Head of caudate nucleus (tissue), 42 donors: ENCODE data around the gene NAXE.
A peak's percentile ranks its signal among the peaks of the same experiment; 100 is the strongest.
"Not testable (repeated sequence)": the region's sequence is repeated elsewhere in the genome, so short reads cannot be mapped to it uniquely, and the experiment has no call there.

Source experiments
- DNase-seq, 42 donors: peaks; one replicate each; pipeline versions ENCODE4 v3.0.0 to v3.0.0-alpha.2; 2020 to 2021; ENCODE audit warnings: mixed read lengths in 7 of 42
- intact Hi-C: fragments of 100-400 bp; cut with DNase I; formaldehyde crosslinking; loops from one replicate; pipeline ENCODE4 v1.15.0; 2022

The NAXE gene

DNA sequence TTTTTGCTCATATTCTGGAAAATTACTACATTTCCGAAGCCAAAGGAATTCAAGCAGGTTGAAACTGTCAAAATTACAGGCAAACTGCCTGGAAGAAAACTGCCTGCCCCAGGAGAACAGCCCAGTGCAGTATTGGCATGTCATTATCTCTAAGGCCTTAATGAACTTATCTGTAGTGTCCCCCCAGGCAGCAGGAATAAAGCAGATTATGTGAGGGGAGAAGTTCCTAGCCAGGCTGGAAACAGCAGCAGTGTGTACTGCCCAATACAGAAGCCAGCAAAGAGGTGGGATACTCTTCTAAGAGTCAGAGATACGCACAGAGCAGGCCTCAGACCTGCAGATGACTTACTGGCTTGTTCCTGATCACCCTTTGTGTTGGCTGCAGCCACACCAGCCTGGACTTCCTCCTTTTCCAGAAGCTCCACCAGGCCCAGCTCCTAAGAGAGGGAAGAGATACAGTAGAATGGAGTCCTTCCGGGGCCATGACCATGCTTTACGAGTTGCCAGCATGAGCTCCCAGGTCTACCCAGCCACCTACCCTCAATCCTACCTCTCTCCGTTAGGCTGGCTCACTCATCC lies 30.9 kb upstream of the NAXE start:
- peak in 1 of 42 donors; percentile 7 for DNase-seq
- intact Hi-C loops: no loop called here

- intact Hi-C loops: no loop called here
- no peak for DNase-seq
Measured at GRCh38 chr1:156565519-156565918, 26.1 kb upstream of the NAXE start.

DNA sequence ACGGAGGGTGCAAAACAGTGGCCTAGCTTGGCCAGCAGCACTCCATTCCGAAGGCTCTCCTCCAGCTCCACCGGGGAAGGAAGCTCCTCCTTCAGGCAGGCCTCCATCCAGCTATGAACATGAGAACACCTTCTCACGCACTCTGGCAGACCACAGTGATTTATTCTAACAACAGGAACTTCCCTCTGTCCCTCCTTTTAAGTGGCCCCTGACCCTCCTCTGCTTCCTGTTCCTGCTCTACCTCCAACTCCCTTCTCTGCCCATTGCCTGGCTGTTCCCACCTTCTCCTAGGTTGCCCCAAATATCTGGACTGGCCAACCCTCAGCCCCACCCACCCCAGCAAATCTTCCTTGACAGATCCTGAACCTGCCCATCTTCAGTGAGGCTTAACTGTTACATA lies 25.1 kb upstream of the NAXE start:
- intact Hi-C loops: no loop called here
- no peak for DNase-seq

DNA sequence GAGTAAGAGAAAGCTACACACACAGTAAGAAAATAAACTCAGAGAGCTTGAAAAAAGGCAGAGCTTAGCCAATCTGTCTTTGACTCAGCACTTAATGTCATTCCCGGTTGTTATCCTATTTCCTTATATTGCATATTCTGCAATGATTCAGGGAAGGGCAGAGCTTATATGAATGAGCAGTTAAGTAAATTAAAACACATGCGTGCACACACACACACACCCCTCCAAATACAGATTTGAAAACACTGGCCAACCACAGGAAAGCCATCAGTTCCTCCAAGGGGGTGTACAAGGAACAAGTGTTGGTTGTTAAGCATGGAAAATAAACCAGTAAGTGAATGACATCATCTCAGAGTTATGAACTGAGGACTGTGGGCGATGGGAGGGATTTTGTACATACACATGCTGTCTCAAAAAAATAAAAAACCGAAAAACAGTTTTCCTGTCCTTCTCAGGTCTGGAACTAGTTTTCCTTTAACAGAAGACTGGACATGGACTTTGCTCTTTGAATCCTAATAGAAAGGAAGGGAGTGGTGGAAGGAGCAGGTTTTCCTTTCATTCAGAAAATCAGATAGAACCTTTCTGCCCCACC lies 20.2 kb upstream of the NAXE start:
- no peak for DNase-seq
- intact Hi-C loops: no loop called here

GRCh38 chr1:156571919-156572662 lies 19.5 kb upstream of the NAXE start, which contains the start of gene IQGAP3:
TSS of gene IQGAP3 (minus strand) at chr1:156572565. CDS start at chr1:156572529, 36 bp downstream.
- peak; percentile 70 to 93 (median 85) for DNase-seq
- intact Hi-C loops: no loop called here

- no peak for DNase-seq
- intact Hi-C loops: no loop called here
Measured at GRCh38 chr1:156572663-156573018, 18.9 kb upstream of the NAXE start.

DNA sequence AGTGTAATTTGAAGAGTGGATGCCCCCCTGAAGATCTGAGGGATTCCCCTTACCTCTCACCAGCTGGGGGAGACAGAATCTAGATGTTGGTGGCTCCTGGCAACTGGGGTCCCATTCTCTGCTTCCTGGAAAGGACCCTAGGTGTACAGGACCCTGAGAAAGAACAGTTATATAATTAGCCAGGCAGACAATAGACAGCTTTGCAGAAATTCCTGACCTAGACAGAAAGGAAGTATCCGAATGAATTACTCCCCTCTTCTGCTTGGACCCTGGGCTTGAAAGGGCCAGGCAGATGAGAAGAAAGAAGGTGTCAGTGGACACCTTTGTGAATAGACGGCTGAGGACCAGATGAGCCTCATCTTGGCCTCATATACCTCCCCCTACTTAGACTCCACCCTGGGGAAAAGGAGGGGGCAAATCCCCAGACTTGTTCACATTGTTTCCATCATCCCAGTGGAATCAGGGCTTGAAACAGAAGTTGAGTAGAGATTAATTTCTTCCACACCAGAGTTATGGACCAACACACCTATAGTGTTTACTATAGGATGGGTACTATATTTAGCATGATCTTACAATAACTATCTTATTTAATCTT lies 17.4 kb upstream of the NAXE start:
- intact Hi-C loops: no loop called here

DNA sequence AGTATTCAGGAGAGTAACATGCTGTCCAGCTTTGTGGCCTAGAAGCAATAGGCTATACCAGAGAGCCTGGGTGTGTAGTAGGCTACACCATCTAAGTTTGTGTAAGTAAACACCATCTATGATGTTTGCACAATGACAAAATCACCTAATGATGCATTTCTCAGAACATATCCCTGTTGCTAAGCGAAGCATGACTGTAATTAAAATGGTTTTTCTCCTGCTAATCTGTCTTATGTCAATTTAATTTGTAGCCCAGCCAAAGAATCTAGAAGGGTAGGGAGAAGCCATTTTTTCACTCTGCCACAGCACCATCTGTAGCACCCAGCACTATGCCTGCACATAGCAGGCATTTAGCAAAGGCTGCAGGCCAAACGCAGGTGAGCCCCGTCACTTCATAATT lies 14.0 kb upstream of the NAXE start:
- DNase-seq: no peak
- intact Hi-C loops: no loop called here

More for the DNA sequence above, 17.4 kb upstream of the NAXE start:
- no peak for DNase-seq

GRCh38 chr1:156578055-156578454 lies 13.5 kb upstream of the NAXE start:
- no peak for DNase-seq
- intact Hi-C loops: no loop called here

DNA sequence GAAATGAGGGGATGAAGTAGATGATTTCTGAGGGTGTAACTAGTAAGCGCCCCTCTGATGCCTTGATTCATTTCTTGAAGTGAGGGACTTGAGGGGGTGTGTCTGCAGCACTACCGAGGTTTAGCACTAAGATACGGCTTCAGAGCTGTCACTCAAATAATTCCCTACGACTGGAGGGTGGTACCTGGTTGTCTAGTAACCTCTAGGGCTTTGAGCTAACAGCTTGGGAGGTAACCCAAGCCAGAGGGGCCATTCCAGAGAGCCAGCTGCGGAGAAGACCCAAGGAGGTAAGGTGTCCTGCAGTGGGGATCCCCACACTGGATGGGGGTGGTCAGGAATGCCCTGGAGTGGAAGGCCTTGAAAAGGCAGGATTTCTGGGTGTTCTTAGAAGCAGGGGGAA lies 12.1 kb upstream of the NAXE start, which contains the start of gene TTC24:
TTC24 (plus strand) TSS at position 252 of the 400 bp plus-strand sequence. CDS start 1,642 bp downstream, outside the sequence.
- no peak for DNase-seq

GRCh38 chr1:156581661-156582387 lies 9.8 kb upstream of the NAXE start:
- DNase-seq: peak in 9 of 42 donors; percentile 12 to 68 (median 28)
- intact Hi-C loops: no loop called here

More for the DNA sequence above, 12.1 kb upstream of the NAXE start, which contains the start of gene TTC24:
- intact Hi-C loops: no loop called here

DNA sequence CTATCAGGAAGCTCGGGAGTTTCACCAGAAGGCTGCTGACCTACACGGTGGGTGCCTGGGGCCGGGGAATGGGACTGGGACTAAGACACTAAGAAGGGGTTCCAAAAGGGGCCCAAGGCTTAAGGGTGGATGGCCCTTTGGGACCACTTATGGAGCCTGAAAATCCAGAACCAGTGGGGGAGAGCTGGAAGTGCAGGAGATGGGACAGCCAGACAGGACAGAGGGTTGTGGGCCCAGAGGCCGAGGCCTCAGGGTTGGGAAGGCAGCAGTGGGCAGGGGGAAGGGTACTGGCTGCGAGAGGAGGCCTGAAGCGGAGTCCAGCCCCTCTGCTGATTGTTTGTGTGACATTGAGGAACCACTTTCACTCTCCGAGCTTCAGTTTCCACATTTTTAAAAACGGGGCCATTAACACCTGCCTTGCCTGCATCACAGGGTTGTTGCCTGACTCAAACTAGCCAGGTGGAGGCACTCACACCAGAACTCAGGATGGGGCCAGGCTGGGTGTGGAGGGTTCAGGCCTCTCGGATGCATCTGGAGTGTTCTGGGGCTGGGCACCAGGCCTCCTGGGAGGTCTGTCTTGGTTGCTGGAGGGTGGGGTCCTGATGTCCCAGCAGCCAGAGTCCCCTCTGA lies 9.1 kb upstream of the NAXE start:
- DNase-seq: no peak
- intact Hi-C loops: no loop called here

DNA sequence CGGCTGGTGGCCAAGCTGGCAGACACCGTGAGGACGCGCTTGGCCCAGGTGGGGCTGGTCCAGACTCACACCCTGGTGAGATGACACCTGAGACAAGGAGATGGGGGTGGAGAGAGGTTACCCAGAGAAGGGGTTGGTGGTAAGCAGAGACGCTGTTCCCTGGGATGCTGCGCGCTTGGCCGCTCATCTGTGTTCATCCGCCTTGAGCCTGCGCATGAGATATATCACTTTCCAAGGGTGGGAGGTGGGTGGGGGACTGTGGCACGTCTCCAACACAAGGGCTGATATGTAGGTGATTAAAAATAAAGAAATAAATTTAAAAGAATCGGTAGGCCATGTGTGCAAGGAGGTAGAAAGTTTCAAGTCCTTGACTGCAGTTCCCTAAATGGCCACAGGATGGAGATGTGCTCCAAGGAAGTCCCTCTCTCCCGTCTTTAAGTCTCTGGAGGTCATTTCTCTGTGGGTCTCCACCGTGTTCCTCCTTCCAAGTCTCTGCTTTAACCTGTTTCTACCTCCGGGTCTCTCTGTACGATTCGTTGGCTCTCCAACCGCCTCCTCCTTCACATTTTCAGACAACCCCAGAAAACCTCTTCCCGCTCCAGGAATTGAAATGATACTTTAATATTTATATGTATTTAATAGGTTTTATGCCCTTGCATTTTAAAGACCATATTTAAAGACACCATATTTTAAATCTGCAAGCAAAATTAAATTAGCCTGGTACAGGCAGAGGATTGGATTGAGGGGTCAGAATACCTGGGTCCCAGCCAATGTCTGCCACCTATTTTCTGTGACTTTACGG lies 7.6 kb upstream of the NAXE start:
- intact Hi-C loops: no loop called here
- peak in 40 of 42 donors; percentile 32 to 94 (median 79) for DNase-seq

DNA sequence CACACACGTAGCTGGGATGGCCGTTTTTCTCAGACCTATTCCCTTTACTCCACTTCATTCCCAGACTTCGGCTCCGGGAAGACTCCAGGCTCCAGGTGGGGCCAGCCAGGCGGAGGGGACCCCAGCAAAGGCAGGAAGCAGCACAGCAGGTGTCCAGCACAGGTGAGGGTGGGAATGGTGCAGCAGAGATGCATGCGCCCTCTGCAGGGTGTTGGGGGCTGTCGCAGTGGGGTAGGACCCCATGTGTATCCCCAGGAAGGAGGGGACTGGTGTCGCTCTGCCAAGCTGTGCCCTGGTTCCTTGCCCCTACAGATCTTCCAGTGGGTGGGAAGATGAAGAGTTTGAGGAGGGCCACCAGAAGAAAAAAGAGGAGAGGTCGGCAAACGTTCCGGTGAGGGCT lies 6.8 kb upstream of the NAXE start:
- intact Hi-C loops: no loop called here
- DNase-seq: no peak

DNA sequence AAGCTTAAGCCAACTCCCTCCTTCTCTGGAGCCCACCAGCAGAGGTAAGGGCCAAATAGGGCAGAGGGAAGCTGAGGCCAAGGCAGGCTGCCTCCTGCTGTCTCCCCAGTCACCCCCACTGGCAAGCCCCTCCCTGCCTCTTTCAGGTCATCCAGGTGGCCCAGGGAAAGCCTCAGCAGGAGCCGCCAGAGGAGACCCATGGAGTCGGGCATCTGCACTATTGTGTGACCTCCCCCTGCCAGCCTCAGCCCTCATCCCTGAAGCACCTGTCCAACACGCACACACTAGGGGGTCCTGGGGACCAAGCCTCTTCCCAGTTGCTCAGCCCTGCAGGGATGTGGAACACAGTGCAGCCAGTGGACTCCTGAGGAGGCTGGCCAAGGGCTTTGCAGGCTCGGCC lies 5.3 kb upstream of the NAXE start:
- intact Hi-C loops: no loop called here
- DNase-seq: no peak

DNA sequence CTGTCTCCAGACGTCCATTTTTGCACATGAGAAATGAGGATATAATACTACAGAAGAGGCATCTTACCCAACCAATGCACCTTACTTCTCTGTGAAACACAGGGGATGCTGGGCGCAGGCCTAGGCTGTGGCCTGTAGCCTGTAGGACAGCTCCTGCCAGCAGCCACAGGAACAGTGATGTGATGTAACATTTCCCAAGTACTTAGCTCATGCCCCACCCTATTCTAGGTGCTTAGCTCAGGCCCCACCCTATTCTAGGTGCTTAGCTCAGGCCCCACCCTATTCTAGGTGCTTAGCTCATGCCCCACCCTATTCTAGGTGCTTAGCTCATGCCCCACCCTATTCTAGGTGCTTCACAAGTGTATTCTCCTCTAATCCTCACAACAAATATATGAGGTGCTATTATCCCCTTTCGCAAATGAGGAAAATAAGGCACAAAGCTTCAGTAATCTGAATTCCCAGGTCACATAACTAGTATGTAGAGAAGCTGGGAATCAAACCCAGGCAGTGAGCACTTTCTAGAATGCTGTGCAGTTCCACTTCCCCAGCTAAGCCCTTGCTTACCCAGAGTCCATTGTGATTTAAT lies 4.6 kb upstream of the NAXE start:
- intact Hi-C loops: no loop called here
- DNase-seq: no peak

DNA sequence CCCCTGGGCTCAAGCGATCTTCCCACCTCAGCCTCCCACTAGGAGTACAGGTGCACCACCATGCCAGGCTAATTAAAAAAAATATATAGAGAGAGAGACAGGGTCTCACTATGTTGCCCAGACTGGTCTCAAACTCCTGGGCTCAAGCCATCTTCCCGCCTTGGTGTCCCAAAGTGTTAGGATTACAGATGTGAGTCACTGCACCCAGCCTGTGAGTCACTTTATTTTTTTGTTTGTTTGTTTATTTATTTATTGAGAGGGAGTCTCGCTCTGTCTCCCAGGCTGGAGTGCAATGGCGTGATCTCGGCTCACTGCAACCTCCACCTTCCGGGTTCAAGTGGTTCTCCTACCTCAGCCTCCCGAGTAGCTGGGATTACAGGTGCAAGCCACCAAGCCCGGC lies 3.6 kb upstream of the NAXE start:
- DNase-seq, intact Hi-C loops: not testable (repeated sequence)

DNA sequence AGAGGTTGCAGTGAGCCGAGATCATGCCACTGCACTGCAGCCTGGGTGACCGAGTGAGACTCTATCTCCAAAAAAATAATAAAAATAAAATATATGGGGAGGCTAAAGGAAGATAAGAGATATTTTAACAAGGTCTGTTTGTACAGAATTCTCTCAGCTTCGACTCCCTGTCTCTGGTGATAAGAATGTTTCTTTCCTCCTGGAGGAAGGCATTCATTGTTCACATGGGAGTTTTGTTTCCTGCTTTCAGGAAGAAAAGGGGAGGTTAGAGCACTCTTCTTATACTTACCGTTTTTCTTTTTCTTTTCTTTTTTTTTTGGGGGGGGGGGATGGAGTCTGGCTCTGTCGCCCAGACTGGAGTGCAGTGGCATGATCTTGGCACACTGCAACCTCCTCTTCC lies 2.0 kb upstream of the NAXE start:
- no peak for DNase-seq
- intact Hi-C loops: no loop called here
